MCF 10A (cell line): ENCODE measurements around the gene INPP5E. TPM values are rescaled to one million over a fixed set of nuclear protein-coding genes. Genes with fewer than 3 reads are reported as not detected.

ENCODE experiments used
- BruUV-seq: library from RNA; stranded (reverse); fragments of 400-500 nt; replicated peaks from 2 replicates; lab custom pipeline; 2021; lab: Mats Ljungman, UMichigan
- CTCF ChIA-PET: fragments of 300-600 bp; sonication (Branson Sonifier 250); formaldehyde crosslinking; extraction: SDS; loops from one replicate; lab custom pipeline; 2021; ENCODE audit warnings: antibody characterized with exemption, inconsistent platforms; lab: Yijun Ruan, JAX
- POLR2A ChIA-PET: fragments of 300-600, 350-650 bp; sonication (Branson Sonifier 250); formaldehyde crosslinking; extraction: SDS; loops from one replicate; lab custom pipeline; 2020; ENCODE audit warnings: antibody characterized with exemption, inconsistent platforms; lab: Yijun Ruan, JAX
- DNase-seq: peaks from one replicate; pipeline ENCODE4 v3.0.0-alpha.2; 2018; ENCODE audit not compliant: unreplicated experiment
- H3K27ac Mint-ChIP-seq: one replicate; pipeline ENCODE4 v1.8.0; 2022; ENCODE audit warnings: mild to moderate bottlenecking, low read depth, mixed read lengths; ENCODE audit not compliant: unreplicated experiment
- H3K27me3 Mint-ChIP-seq: one replicate; pipeline ENCODE4 v1.8.0; 2022; ENCODE audit warnings: mixed read lengths; ENCODE audit not compliant: insufficient read depth, unreplicated experiment
- H3K36me3 Mint-ChIP-seq: one replicate; pipeline ENCODE4 v1.8.0; 2022; ENCODE audit warnings: mild to moderate bottlenecking, moderate library complexity, mixed read lengths; ENCODE audit not compliant: insufficient read depth, unreplicated experiment
- H3K4me1 Mint-ChIP-seq: one replicate; pipeline ENCODE4 v1.8.0; 2022; ENCODE audit warnings: mixed read lengths; ENCODE audit not compliant: insufficient read depth, unreplicated experiment
- H3K4me3 Mint-ChIP-seq: one replicate; pipeline ENCODE4 v1.8.0; 2022; ENCODE audit warnings: mild to moderate bottlenecking, moderate library complexity, mixed read lengths; ENCODE audit not compliant: unreplicated experiment
- H3K9me3 Mint-ChIP-seq: one replicate; pipeline ENCODE4 v1.8.0; 2022; ENCODE audit warnings: mixed read lengths; ENCODE audit not compliant: unreplicated experiment
- CTCF ChIP-seq: fragments of 200-600 bp; IDR thresholded peaks from one replicate; pipeline ENCODE4 v1.8.0; 2022; ENCODE audit warnings: antibody characterized with exemption, mild to moderate bottlenecking; ENCODE audit not compliant: unreplicated experiment
- intact Hi-C: fragments of 100-400 bp; cut with micrococcal nuclease; formaldehyde crosslinking; loops from 2 replicates; pipeline ENCODE4 v1.14.1; 2022
- total RNA-seq: library from RNA; stranded (reverse); gene quantifications from 2 replicates; pipeline ENCODE4 v1.2.3, GENCODE V29; 2022

The INPP5E gene
- total RNA-seq, 1 experiment from 2014 or later = 16.3 TPM

DNA sequence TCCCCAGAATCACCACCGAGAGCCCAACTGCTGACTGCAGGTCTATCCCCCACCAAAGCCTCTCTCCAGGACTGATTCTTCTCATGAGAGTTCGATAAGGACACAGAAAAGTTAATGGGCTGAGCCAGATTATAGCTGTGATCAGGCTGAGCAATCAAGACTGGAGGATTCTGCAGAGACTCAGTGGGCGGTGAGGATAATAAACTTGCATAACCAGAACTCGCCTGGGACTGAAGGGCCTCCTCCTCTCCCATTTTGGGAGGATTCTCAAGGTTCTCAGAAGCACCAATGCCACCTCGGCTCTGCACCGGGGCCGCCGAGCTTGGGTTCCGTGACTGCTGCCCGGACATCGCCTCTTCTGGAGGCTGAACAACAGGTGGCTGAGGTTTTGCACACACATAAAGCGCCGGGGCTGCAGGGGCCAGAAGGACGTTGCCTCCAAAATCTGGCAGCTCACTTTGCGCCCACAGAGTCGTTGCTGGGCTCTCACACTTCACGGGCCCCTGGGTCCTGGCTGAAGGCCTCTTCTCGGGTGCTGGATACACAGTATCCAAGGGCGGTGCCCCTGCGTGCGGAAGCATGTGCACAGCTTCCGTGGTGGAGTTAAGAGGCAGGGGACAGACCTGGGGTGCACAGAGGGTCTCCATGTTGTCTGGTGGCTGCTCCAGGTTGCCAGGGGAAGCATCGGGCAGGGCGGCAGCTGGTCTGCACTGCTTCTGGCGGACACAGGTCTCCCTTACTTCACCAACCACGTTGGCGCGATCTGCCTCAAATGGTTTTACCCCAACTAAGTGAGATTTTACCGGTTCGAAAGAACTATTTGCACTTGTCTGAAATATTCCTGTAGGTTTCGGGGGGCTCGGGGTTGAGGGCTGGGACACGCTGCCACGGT lies 35.6 kb upstream of the INPP5E start:
- POLR2A ChIA-PET = interaction anchor here (1.9 kb wide), 1 partner anchor 14 kb away, joined by 4 read pairs; no protein-coding TSS in a partner anchor
- H3K36me3 Mint-ChIP-seq = peaks cover 96% of the 10 kb centered on the region

DNA sequence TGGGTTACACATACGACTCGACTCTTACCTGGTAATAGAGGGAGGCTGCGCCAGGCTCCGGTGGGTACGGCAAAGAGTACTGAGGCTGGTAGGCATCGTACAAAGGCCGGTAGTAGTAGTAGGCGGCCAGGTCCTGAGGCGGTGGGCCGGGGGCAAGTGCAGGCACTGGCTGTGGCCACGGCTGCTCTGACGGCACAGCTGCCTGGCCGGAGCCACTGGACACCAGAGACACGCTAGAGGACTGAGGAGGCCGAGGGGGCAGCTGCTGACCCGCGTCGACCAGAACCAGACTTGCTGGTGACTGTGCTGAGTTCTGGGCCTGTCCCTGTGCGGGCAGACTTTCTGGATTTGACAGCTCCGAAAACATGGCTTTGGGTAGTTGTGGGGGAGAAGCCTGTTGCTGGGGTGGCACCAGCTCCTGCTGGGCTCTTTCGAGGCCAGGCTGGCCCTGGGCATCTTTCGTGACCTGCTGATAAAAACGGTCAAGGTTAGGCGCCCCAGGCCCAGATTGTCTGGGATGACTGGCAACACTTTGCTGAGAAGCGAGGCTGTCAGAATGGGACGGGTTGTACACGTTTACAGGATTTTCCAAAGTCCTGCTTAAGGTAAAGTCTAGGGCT lies 34.5 kb upstream of the INPP5E start:
- intact Hi-C loops = no loop called here
- Mint-ChIP-seq H3K9me3 (no peaks in the 10 kb centered on the region), H3K27me3 (no peaks in the 10 kb centered on the region), H3K4me3 (no peak overlapping the region), H3K4me1 (no peaks in the 10 kb centered on the region), H3K27ac (no peak overlapping the region), H3K36me3 (peaks cover 96% of the 10 kb centered on the region)
- BruUV-seq = no TSS peak
- CTCF ChIA-PET = no interaction called here
- TF ChIP-seq CTCF = no peak
- POLR2A ChIA-PET = interaction anchor here (1.9 kb wide), 1 partner anchor 13 kb away, joined by 4 read pairs; no protein-coding TSS in a partner anchor
- DNase-seq = no peak

More for the DNA sequence above, 35.6 kb upstream of the INPP5E start:
- CTCF ChIA-PET = interaction anchor here (0.7 kb wide), 1 partner anchor 294 kb away, joined by 3 read pairs; no protein-coding TSS in a partner anchor
- BruUV-seq = no TSS peak
- intact Hi-C loops = no loop called here
- Mint-ChIP-seq H3K4me3 (no peak overlapping the region), H3K27me3 (no peaks in the 10 kb centered on the region), H3K4me1 (no peaks in the 10 kb centered on the region), H3K27ac (no peak overlapping the region), H3K9me3 (no peaks in the 10 kb centered on the region)
- no peak for TF ChIP-seq CTCF
- no peak for DNase-seq

DNA sequence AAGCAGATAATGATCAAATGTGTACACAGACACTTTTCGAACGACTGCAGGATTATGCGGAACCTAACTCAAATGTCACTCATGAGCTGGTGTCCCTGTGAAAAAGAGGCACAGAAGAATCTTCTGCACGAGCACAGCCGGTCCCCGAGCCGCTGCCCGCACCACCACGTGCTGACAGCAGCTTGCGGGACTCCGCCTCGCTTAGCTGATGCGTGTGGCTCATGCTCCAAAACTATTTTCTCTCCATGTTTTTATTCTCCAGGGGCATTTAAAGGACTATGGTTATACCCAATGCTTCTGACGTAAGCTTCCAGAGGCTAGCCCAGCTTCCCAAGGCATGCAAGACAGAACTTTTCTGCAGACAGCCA lies 33.7 kb upstream of the INPP5E start:
- no peak for DNase-seq
- no peaks in the 10 kb centered on the region for H3K4me1 Mint-ChIP-seq
- H3K4me3 Mint-ChIP-seq = no peak overlapping the region
- BruUV-seq = no TSS peak
- CTCF ChIA-PET = no interaction called here
- intact Hi-C loops = no loop called here
- POLR2A ChIA-PET = no interaction called here
- no peaks in the 10 kb centered on the region for H3K9me3 Mint-ChIP-seq
- no peaks in the 10 kb centered on the region for H3K27me3 Mint-ChIP-seq
- no peak overlapping the region for H3K27ac Mint-ChIP-seq
- H3K36me3 Mint-ChIP-seq = peaks cover 94% of the 10 kb centered on the region
- no peak for TF ChIP-seq CTCF

- CTCF ChIA-PET = no interaction called here
- no peaks in the 10 kb centered on the region for H3K27me3 Mint-ChIP-seq
- no peak overlapping the region for H3K27ac Mint-ChIP-seq
- POLR2A ChIA-PET = interaction anchor here (0.6 kb wide), 1 partner anchor 996 kb away, joined by 3 read pairs; no protein-coding TSS in a partner anchor
- H3K4me3 Mint-ChIP-seq = no peak overlapping the region
- H3K36me3 Mint-ChIP-seq = peaks cover 94% of the 10 kb centered on the region
- no peak for TF ChIP-seq CTCF
- intact Hi-C loops = no loop called here
- no peaks in the 10 kb centered on the region for H3K9me3 Mint-ChIP-seq
- H3K4me1 Mint-ChIP-seq = no peaks in the 10 kb centered on the region
- no peak for DNase-seq
- BruUV-seq = no TSS peak
Observed at GRCh38 chr9:136472640-136473353, 33.2 kb upstream of the INPP5E start.
